Thyroid gland (tissue), 4 donors: ENCODE data around the gene TMEM121. TPM values are rescaled to one million over a fixed set of nuclear protein-coding genes. Genes with fewer than 3 reads are reported as not detected.

Experiments
- DNase-seq, 2 donors: peaks; one replicate each; pipeline ENCODE4 v3.0.0-alpha.2; 2019
- H3K27ac ChIP-seq, 3 donors: fragments of 200-600 bp; sonication (generic); 1 replicate in 2 of 3; 2 replicates in 1 of 3; pipeline ENCODE4 v1.5.1; 2016 to 2019; ENCODE audit warnings: mild to moderate bottlenecking in 1 of 3, moderate library complexity in 1 of 3
- H3K27me3 ChIP-seq: fragments of 200-600 bp; sonication (generic); one replicate; pipeline ENCODE4 v1.5.1; 2019
- H3K36me3 ChIP-seq, 2 donors: fragments of 200-600 bp; sonication (generic); one replicate each; pipeline ENCODE4 v1.5.1; 2016 to 2019
- H3K4me1 ChIP-seq, 2 donors: fragments of 200-600 bp; sonication (generic); one replicate each; pipeline ENCODE4 v1.5.1; 2017 to 2019
- H3K4me3 ChIP-seq, 3 donors: fragments of 200-600 bp; sonication (generic); replicated peaks in 1 of 3; 1 replicate in 2 of 3; 2 replicates in 1 of 3; pipeline ENCODE4 v1.5.1; 2016; ENCODE audit warnings: mild to moderate bottlenecking in 1 of 3
- H3K9me3 ChIP-seq: fragments of 200-600 bp; sonication (generic); one replicate; pipeline ENCODE4 v1.5.1; 2017
- CTCF ChIP-seq, 6 experiments: fragments of 200-600 bp in 3 of 6; fragments of 450-650 bp in 3 of 6; sonication (generic) in 3 of 6; IDR thresholded peaks; one replicate each; pipeline ENCODE4 v1.5.1; 2016 to 2019; ENCODE audit warnings: antibody characterized with exemption in 6 of 6, mild to moderate bottlenecking in 2 of 6, inconsistent platforms in 1 of 6, moderate library complexity in 1 of 6
- POLR2A ChIP-seq, 2 donors: fragments of 450-650 bp; IDR thresholded peaks; one replicate each; pipeline ENCODE4 v1.6.1; 2017; ENCODE audit warnings: antibody characterized with exemption in 2 of 2, mild to moderate bottlenecking in 2 of 2, moderate library complexity in 1 of 2
- WGBS, 2 donors: methylation state at CpG; one replicate each; pipeline ENCODE4 v1.1.5; 2017; 5-methylcytosine and 5-hydroxymethylcytosine counted together
- intact Hi-C: fragments of 100-400 bp; cut with DNase I; formaldehyde crosslinking; loops from one replicate; pipeline ENCODE4 v1.15.1; 2023
- total RNA-seq, 4 donors: library from RNA; depleted of rRNA; stranded (reverse); fragments of >200 nt; gene quantifications; one replicate each; pipeline ENCODE4 v1.2.3, GENCODE V29; 2016

TMEM121 gene
- total RNA-seq, 4 donors from 2014 or later: 9.3 to 19.1 (median 15.2) TPM

- WGBS, 2 donors: 89 to 100% methylated on average over 4 to 9 of the region's 9 CpGs
- H3K36me3 ChIP-seq: no peaks in the 10 kb centered on the region
- DNase-seq: no peak
- TF ChIP-seq POLR2A (IDR thresholded peaks at IDR 0.05) (no peak), CTCF (IDR thresholded peaks at IDR 0.05) (no peak)
- intact Hi-C loops: no loop called here
- no peak overlapping the region for H3K4me3 ChIP-seq
- H3K27me3 ChIP-seq: no peaks in the 10 kb centered on the region
- H3K4me1 ChIP-seq: peaks cover 0 to 14% of the 10 kb centered on the region in 2 donors
- H3K9me3 ChIP-seq: no peaks in the 10 kb centered on the region
- no peak overlapping the region for H3K27ac ChIP-seq
Observed at GRCh38 chr14:105533391-105533790, 7.0 kb downstream of the TMEM121 start.

- no peak overlapping the region for H3K4me3 ChIP-seq
- no peaks in the 10 kb centered on the region for H3K27me3 ChIP-seq
- no peak for DNase-seq
- no peak for TF ChIP-seq CTCF (IDR thresholded peaks at IDR 0.05)
- TF ChIP-seq POLR2A (IDR thresholded peaks at IDR 0.05): no peak
- intact Hi-C loops: no loop called here
- no peaks in the 10 kb centered on the region for H3K36me3 ChIP-seq
- 73 to 78% methylated on average over 20 to 21 of the region's 21 CpGs for WGBS, 2 donors
- H3K9me3 ChIP-seq: no peaks in the 10 kb centered on the region
- H3K27ac ChIP-seq: no peak overlapping the region
- peaks cover 0 to 9% of the 10 kb centered on the region in 2 donors for H3K4me1 ChIP-seq
Observed at GRCh38 chr14:105533811-105534498, 7.6 kb downstream of the TMEM121 start.

GRCh38 chr14:105534586-105534985 is 8.2 kb downstream of the TMEM121 start:
- H3K4me1 ChIP-seq: peaks cover 0 to 5% of the 10 kb centered on the region in 2 donors
- no peaks in the 10 kb centered on the region for H3K36me3 ChIP-seq
- H3K27me3 ChIP-seq: no peaks in the 10 kb centered on the region
- 67 to 70% methylated on average over 12 to 13 of the region's 13 CpGs for WGBS, 2 donors
- intact Hi-C loops: no loop called here
- H3K9me3 ChIP-seq: no peaks in the 10 kb centered on the region
- no peak overlapping the region for H3K27ac ChIP-seq
- no peak for DNase-seq
- no peak overlapping the region for H3K4me3 ChIP-seq
- TF ChIP-seq POLR2A (IDR thresholded peaks at IDR 0.05): no peak
- TF ChIP-seq CTCF (IDR thresholded peaks at IDR 0.05): no peak

- intact Hi-C loops: no loop called here
- H3K36me3 ChIP-seq: no peaks in the 10 kb centered on the region
- no peak overlapping the region for H3K4me3 ChIP-seq
- H3K27ac ChIP-seq: no peak overlapping the region
- no peak for TF ChIP-seq CTCF (IDR thresholded peaks at IDR 0.05)
- TF ChIP-seq POLR2A (IDR thresholded peaks at IDR 0.05): no peak
- H3K4me1 ChIP-seq: peaks cover 0 to 5% of the 10 kb centered on the region in 2 donors
- no peaks in the 10 kb centered on the region for H3K9me3 ChIP-seq
- 81 to 92% methylated on average over 2 to 7 of the region's 7 CpGs for WGBS, 2 donors
- H3K27me3 ChIP-seq: no peaks in the 10 kb centered on the region
- DNase-seq: no peak
Observed at GRCh38 chr14:105536051-105536450, 9.7 kb downstream of the TMEM121 start.

- H3K9me3 ChIP-seq: no peaks in the 10 kb centered on the region
- intact Hi-C loops: no loop called here
- no peak overlapping the region for H3K4me3 ChIP-seq
- no peak overlapping the region for H3K27ac ChIP-seq
- H3K4me1 ChIP-seq: peaks cover 0 to 5% of the 10 kb centered on the region in 2 donors
- DNase-seq: no peak
- TF ChIP-seq POLR2A (IDR thresholded peaks at IDR 0.05): no peak
- TF ChIP-seq CTCF (IDR thresholded peaks at IDR 0.05): no peak
- H3K27me3 ChIP-seq: no peaks in the 10 kb centered on the region
- H3K36me3 ChIP-seq: no peaks in the 10 kb centered on the region
- 82% methylated on average over 27 to 30 of the region's 34 CpGs for WGBS, 2 donors
Observed at GRCh38 chr14:105536691-105537579, 10.6 kb downstream of the TMEM121 start.
